DMS153 (cell line): Measurements from ENCODE around the gene SOX5.
"Not testable (repeated sequence)": the region's sequence is repeated elsewhere in the genome, so short reads cannot be mapped to it uniquely, and the experiment has no call there.

Source experiments
- DNase-seq: peaks from one replicate; lab custom pipeline; 2025; lab: John Stamatoyannopoulos, UW

Gene SOX5

GRCh38 chr12:23831739-23832138, 117.7 kb downstream of the SOX5 start:
- DNase-seq, result no peak

GRCh38 chr12:23830210-23830609, 119.3 kb downstream of the SOX5 start:
- DNase-seq, result no peak

- no peak for DNase-seq
Observed at GRCh38 chr12:23827353-23827752, 122.1 kb downstream of the SOX5 start.

DNA sequence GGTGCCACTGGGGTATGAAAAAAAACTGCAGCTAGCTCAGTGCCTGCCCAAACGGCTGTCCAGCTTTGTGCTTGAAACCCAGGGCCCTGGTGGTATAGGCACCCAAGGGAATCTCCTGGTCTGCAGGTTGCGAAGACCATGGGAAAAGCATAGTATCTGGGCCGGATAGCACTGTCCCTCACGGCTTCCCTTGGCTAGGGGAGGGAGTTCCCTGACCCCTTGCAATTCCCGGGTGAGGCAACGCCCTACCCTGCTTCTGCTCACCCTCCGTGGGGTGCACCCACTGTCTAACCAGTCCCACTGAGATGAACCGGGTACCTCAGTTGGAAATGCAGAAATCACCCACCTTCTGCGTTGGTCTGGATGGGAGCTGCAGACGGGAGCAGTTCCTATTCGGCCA, 124.3 kb downstream of the SOX5 start:
- DNase-seq, result not testable (repeated sequence)

DNA sequence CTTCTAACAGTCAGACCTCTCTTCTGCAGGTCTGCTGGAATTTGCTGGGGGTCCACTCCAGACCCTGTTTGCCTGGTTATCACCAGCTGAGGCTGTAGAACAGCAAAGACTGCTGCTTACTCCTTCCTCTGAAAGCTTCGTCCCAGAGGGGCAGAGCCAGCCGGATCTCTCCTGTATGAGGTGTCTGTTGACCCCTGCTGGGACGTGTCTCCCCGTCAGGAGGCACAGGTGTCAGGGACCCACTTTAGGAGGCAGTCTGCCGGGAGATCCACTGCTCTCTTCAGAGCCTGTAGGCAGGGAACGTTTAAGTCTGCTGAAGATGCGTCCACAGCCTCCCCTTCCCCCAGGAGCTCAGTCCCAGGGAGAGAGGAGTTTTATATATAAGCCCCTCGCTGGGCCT, 125.1 kb downstream of the SOX5 start:
- DNase-seq, result no peak

- DNase-seq, result not testable (repeated sequence)
Observed at GRCh38 chr12:23822883-23823282, 126.6 kb downstream of the SOX5 start.

DNA sequence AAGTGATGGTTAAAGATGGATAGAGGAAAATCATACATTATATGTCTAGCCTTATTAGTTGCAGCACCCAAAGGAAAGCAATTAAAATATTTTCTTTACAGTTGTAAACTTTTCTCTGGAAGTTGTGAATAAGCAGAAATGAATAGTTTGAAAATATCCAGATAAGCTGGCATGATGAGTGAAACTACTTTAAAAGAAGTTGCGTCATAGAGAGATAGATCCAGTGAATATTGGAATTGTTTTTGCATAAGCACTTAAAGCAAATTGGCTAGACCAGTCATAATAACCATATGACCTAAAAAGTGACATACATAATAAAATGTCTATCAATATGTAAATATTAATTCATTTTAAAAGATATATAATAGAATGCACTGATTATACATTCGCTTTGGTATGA, 132.1 kb downstream of the SOX5 start:
- DNase-seq, result no peak

- peak; percentile 81 for DNase-seq
Observed at GRCh38 chr12:23816394-23816851, 133.0 kb downstream of the SOX5 start.

GRCh38 chr12:23815810-23816209, 133.7 kb downstream of the SOX5 start:
- DNase-seq, result no peak

GRCh38 chr12:23813206-23813605, 136.3 kb downstream of the SOX5 start:
- DNase-seq, result no peak

GRCh38 chr12:23810329-23810902, 139.1 kb downstream of the SOX5 start:
- DNase-seq, result no peak

- DNase-seq, result no peak
Observed at GRCh38 chr12:23803540-23803939, 145.9 kb downstream of the SOX5 start.

DNA sequence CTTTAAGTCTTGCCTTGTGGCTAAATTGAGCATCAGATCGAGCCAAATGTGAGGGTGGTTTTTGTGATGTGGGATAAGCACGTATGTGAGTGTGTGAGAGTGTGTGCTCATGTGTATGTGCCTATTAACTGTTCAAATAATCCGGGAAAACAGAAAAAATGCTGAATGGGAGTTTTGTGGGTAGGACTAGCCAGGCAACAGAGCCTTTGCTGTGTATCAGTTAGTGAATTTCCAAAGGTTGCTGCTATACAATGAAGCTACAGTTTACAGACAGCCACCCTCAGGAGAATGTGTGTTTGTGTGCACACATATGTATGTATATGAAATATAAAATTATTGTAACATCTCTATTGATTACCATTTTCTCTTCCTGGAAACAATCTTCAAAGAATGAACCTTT, 154.0 kb downstream of the SOX5 start:
- no peak for DNase-seq

DNA sequence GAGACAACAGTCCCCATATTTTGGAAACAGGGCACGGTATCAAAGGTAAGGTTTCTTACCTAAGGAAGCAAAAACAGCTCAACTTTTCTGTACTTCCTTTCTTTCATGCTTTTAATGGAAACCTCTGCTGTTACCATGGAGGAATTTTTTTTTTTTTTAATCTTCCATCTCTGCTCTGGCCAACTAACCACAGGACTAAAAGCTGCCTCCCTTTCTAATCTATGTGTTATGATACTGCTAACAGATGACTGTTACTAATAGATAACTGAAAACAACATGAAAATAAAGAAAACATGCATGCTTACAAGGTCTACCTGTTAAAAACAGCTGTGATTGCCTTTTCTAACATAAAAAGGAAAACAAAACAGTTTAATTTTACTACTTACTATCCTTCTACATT, 168.4 kb downstream of the SOX5 start:
- no peak for DNase-seq

- no peak for DNase-seq
Observed at GRCh38 chr12:23775208-23775607, 174.3 kb downstream of the SOX5 start.

DNA sequence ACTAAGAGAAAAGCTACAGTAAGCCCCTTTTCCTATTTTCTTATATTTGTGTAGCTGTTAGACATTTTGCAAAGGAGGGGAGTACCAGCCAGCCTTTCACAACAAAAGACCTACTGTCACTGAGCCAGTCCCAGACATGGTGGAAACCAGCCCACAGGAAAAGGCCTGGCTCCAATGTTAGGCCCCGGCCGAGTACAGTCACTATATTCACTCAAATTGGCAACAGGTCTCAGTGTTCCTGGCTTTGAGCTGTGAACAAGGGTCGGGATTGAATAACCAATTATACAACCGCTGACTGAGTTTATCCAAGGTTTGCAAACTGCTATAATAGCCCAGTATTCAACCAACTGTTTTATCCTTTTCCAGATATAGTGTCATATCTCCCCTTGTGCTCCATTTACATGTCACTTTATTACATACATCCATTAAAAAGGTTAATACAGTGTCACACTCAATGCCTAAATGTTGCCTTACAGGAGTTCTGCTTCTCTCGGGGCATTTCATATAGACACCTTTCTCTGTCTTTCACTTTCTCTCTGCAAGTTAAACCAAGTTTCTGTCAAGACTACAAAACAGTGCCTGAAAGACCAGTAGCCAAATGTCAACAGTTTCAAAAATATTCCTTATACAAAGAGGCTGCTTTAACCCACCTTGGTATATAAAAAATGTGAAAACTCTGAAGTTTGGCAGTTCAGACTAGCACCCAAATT, 178.1 kb downstream of the SOX5 start:
- DNase-seq, result no peak

GRCh38 chr12:23770202-23770938, 179.1 kb downstream of the SOX5 start:
- no peak for DNase-seq

GRCh38 chr12:23767834-23768233, 181.6 kb downstream of the SOX5 start:
- DNase-seq, result no peak

- DNase-seq, result no peak
Observed at GRCh38 chr12:23763724-23764123, 185.7 kb downstream of the SOX5 start.

DNA sequence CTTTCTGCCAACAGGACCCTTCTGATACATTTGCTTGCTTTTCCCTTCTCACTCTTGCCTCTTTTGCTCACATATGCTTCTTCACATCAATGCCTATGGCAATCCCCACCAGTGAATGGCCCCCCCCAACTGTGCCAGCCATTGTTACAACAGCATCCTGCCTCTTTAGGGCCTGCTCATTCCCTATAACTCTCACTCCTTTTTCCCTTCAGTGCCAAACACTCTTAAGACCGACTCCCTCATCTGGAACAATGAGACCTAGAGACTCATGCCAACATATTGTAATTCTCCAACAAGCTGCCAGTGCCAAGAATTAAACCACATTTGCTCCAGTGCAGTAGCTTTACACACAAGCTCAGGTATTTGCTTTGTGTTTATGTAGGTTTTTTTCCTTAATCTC, 189.0 kb downstream of the SOX5 start:
- DNase-seq, result peak; percentile 70

- DNase-seq, result no peak
Observed at GRCh38 chr12:23758608-23759007, 190.9 kb downstream of the SOX5 start.

- DNase-seq, result peak; percentile 51
Observed at GRCh38 chr12:23757541-23757962, 191.9 kb downstream of the SOX5 start.

DNA sequence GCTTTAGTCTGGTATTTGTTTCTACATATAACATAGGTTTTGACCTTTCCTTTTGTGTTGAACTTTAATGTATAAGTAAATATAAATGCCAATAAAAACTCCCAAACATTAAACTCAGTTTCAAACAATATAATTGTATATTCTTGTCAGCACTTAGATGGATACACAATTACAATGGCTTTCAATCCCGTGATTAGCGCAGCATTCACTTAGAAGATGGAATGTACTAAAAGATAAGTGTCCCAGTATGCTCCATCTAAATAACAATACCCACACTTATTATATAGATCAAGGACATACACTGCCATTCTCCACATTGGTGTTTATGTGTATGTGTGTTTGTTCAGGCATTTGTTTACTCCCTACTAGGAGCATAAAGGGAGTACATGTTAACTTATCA, 193.1 kb downstream of the SOX5 start:
- DNase-seq, result peak; percentile 35
